Fibroblast of villous mesenchyme (primary cell): ENCODE measurements around the gene YY2. TPM values are rescaled to one million over a fixed set of nuclear protein-coding genes. Genes with fewer than 3 reads are reported as not detected.
"Not testable (repeated sequence)": the region's sequence is repeated elsewhere in the genome, so short reads cannot be mapped to it uniquely, and the experiment has no call there.

Experiments used
- DNase-seq: peaks from one replicate; pipeline ENCODE4 v3.0.0-alpha.2; 2010; ENCODE audit warnings: low read depth
- H3K4me3 ChIP-seq: 2 replicates; pipeline ENCODE4 v1.5.1; 2011; ENCODE audit warnings: low read depth, mild to moderate bottlenecking, low read length
- CTCF ChIP-seq: IDR thresholded peaks from 2 replicates; pipeline ENCODE4 v1.5.1; 2012; ENCODE audit warnings: low read depth, mild to moderate bottlenecking, low read length; ENCODE audit not compliant: insufficient read depth
- total RNA-seq: library from RNA; depleted of rRNA; stranded (reverse); fragments of >200 nt; gene quantifications from 2 replicates; pipeline ENCODE4 v1.2.3, GENCODE V29; 2012

Gene YY2
- 1.6 and 1.7 TPM in 2 replicates for total RNA-seq

DNA sequence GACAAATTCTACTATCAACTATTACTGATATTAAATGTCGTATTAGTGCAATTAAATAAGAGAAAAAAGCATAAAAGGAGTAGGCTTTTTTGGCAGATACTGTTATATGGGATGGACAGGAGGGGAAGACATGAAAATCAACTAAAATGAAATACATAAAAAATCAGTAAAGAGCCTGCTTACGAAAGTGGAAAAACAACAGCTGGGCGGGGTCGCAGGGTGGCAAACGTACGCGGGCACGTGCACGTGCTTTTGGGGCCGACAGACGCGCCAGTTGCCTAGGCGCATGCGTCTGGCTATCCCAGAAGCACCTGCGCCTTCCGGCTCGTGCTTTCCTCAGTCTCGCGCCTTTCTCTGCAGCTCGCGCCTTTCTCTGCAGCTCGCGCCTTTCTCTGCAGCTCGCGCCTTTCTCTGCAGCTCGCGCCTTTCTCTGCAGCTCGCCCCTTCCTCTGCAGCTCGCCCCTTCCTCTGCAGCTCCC, at the start of gene YY2:
Gene YY2, plus strand, starts transcription at position 51 of the 479 bp plus-strand sequence. CDS start 498 bp downstream, outside the sequence.
- TF ChIP-seq CTCF: no peak
- DNase-seq: no peak

GRCh38 chrX:21806691-21807090, 49.1 kb upstream of the YY2 start:
- no peak for TF ChIP-seq CTCF
- no peak overlapping the region for H3K4me3 ChIP-seq
- no peak for DNase-seq

More for the DNA sequence above, at the start of gene YY2:
- no peak within 1 kb of the TSS for H3K4me3 ChIP-seq

DNA sequence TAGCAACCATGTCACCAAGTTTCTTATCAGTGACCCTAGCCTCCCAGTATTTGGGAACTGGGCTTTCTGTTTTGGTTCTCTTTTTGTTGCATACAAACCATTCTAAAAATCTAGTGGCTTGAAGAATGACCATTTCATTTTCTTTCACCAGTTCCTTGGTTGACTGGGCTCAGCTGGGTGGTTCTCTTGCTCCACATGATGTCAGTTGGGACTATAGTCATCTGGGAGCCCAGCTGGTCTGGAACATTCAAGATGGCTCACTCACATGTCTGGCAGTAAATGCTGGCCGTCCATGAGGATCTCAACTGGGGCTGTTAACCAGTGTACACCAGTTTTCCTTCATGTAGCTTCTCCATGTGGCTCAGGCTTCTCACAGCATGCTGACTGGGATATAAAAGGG, 44.0 kb upstream of the YY2 start:
- no peak overlapping the region for H3K4me3 ChIP-seq
- DNase-seq: no peak
- TF ChIP-seq CTCF: no peak

DNA sequence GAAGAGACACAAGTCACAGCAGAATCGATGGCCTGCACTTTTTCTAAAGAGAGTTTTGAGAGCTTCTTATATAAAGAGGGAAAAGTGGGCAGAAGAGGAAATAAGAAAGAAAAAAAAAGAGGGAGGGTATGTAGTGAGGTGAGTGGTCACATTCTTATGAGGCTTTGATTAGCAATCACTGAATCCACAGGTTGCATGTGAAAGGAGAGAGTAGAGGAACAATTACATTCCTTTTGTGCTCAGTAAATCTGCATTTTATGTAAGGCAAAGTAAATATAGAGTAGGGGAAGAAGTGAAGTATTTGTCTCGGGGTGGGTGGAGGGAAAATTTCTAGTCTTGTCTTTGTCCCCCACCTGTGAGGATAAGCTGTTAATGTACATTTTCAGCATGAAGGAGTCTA, 43.2 kb upstream of the YY2 start:
- no peak overlapping the region for H3K4me3 ChIP-seq
- no peak for TF ChIP-seq CTCF
- no peak for DNase-seq

GRCh38 chrX:21813612-21814368, 42.0 kb upstream of the YY2 start:
- no peak for TF ChIP-seq CTCF

GRCh38 chrX:21816136-21816535, 39.7 kb upstream of the YY2 start:
- no peak for TF ChIP-seq CTCF
- DNase-seq: no peak

More at GRCh38 chrX:21813612-21814368, 42.0 kb upstream of the YY2 start:
- H3K4me3 ChIP-seq: no peak overlapping the region
- no peak for DNase-seq

GRCh38 chrX:21820170-21820569, 35.6 kb upstream of the YY2 start:
- H3K4me3 ChIP-seq, DNase-seq: not testable (repeated sequence)

More at GRCh38 chrX:21816136-21816535, 39.7 kb upstream of the YY2 start:
- no peak overlapping the region for H3K4me3 ChIP-seq
